Astrocyte (in vitro differentiated cells and primary cell): Measurements from ENCODE around the gene MYO15A. TPM values are rescaled to one million over a fixed set of nuclear protein-coding genes. Genes with fewer than 3 reads are reported as not detected.

Source experiments
- DNase-seq: peaks from one replicate; pipeline ENCODE4 v3.0.0-alpha.2; 2010; ENCODE audit warnings: low read depth
- FAIRE-seq: peaks from 2 replicates; lab custom pipeline; 2011; peaks lifted over from hg19 to GRCh38; lab: Jason Lieb, UNC
- H2AFZ ChIP-seq: 2 replicates; pipeline ENCODE4 v1.6.0; 2012; ENCODE audit warnings: low read depth, low read length, inconsistent platforms
- H3K27ac ChIP-seq: 2 replicates; pipeline ENCODE4 v1.5.1; 2011; ENCODE audit warnings: low read depth, low read length, inconsistent platforms
- H3K27me3 ChIP-seq: 2 replicates; pipeline ENCODE4 v1.6.0; 2011; ENCODE audit warnings: low read length, inconsistent platforms; ENCODE audit not compliant: insufficient read depth
- H3K36me3 ChIP-seq: 2 replicates; pipeline ENCODE4 v1.5.1; 2011; ENCODE audit warnings: low read length, inconsistent platforms; ENCODE audit not compliant: insufficient read depth
- H3K4me1 ChIP-seq: 2 replicates; pipeline ENCODE4 v1.5.1; 2011; ENCODE audit warnings: low read length, inconsistent platforms; ENCODE audit not compliant: insufficient read depth
- H3K4me2 ChIP-seq: 2 replicates; pipeline ENCODE4 v1.6.0; 2012; ENCODE audit warnings: low read length, inconsistent platforms
- H3K4me3 ChIP-seq: 2 replicates; pipeline ENCODE4 v1.5.1; 2011; ENCODE audit warnings: low read depth, mild to moderate bottlenecking, low read length, inconsistent platforms; ENCODE audit not compliant: insufficient read depth
- H3K79me2 ChIP-seq: 2 replicates; pipeline ENCODE4 v1.6.0; 2012; ENCODE audit warnings: mild to moderate bottlenecking, low read length, inconsistent platforms; ENCODE audit not compliant: insufficient read depth
- H3K9ac ChIP-seq: 2 replicates; pipeline ENCODE4 v1.6.0; 2012; ENCODE audit warnings: mild to moderate bottlenecking, low read length, inconsistent platforms
- H3K9me3 ChIP-seq: 2 replicates; pipeline ENCODE4 v1.5.1; 2012; ENCODE audit warnings: low read depth, mild to moderate bottlenecking, low read length, inconsistent platforms; ENCODE audit not compliant: insufficient read depth
- H4K20me1 ChIP-seq: 2 replicates; pipeline ENCODE4 v1.6.0; 2012; ENCODE audit warnings: low read length, inconsistent platforms; ENCODE audit not compliant: insufficient read depth
- H3K27ac Mint-ChIP-seq: one replicate; pipeline ENCODE4 v1.8.0; 2021; ENCODE audit warnings: mild to moderate bottlenecking, mixed read lengths; ENCODE audit not compliant: unreplicated experiment
- H3K27me3 Mint-ChIP-seq: one replicate; pipeline ENCODE4 v1.8.0; 2021; ENCODE audit warnings: low read depth, mixed read lengths; ENCODE audit not compliant: unreplicated experiment
- H3K36me3 Mint-ChIP-seq: one replicate; pipeline ENCODE4 v1.8.0; 2021; ENCODE audit warnings: low read depth, mixed read lengths; ENCODE audit not compliant: unreplicated experiment
- H3K4me1 Mint-ChIP-seq: one replicate; pipeline ENCODE4 v1.8.0; 2021; ENCODE audit warnings: low read depth, mixed read lengths; ENCODE audit not compliant: unreplicated experiment
- H3K4me3 Mint-ChIP-seq: one replicate; pipeline ENCODE4 v1.8.0; 2021; ENCODE audit warnings: mild to moderate bottlenecking, moderate library complexity, mixed read lengths; ENCODE audit not compliant: unreplicated experiment
- H3K9me3 Mint-ChIP-seq: one replicate; pipeline ENCODE4 v1.8.0; 2021; ENCODE audit warnings: mild to moderate bottlenecking, mixed read lengths; ENCODE audit not compliant: unreplicated experiment
- EZH2 ChIP-seq: IDR thresholded peaks from 2 replicates; pipeline ENCODE4 v1.6.1; 2012; ENCODE audit warnings: mild to moderate bottlenecking, low read length, inconsistent platforms; ENCODE audit not compliant: insufficient read depth
- total RNA-seq: library from RNA; stranded (reverse); gene quantifications from 2 replicates; pipeline ENCODE4 v1.2.1, GENCODE V29; 2021
- TF ChIP-seq, protein P1 (sequence below): IDR thresholded peaks from 2 replicates; pipeline ENCODE4 v1.5.1; 2011; ENCODE audit warnings: low read depth, mild to moderate bottlenecking, inconsistent platforms, low read length, moderate library complexity; ENCODE audit not compliant: insufficient read depth

Gene MYO15A
- total RNA-seq, 1 donor from 2014 or later, result 0.32 TPM

DNA sequence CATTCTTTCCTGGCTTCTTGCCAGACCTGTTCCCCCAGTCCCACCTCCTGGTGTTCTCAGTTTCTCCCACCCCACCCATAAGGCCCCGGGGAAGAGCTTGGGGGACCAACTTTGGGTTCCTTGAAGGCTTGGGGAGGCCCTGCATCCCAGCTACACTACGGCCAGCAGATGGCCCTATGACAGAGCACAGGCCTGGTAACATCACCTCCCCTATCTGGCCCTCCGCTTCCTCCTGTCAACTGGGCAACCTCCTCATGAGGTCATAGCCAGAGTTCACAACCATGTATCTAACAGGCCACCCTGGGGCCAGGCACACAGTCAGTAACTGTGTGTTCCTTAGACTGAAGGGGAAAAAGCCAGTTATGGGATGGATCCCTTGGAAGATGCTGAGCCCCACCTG is 31.4 kb downstream of the MYO15A start:
- Histone ChIP-seq H3K27me3 (no peaks in the 10 kb centered on the region), H2AFZ (no peak overlapping the region), H3K4me2 (no peak overlapping the region), H3K4me1 (no peaks in the 10 kb centered on the region), H3K27ac (no peak overlapping the region), H4K20me1 (no peaks in the 10 kb centered on the region), H3K79me2 (no peaks in the 10 kb centered on the region), H3K4me3 (no peak overlapping the region), H3K36me3 (no peaks in the 10 kb centered on the region), H3K9ac (no peak overlapping the region), H3K9me3 (no peaks in the 10 kb centered on the region)
- Mint-ChIP-seq H3K4me1 (no peaks in the 10 kb centered on the region), H3K27me3 (peaks cover 20% of the 10 kb centered on the region), H3K27ac (no peak overlapping the region), H3K9me3 (no peaks in the 10 kb centered on the region), H3K4me3 (no peak overlapping the region), H3K36me3 (peaks cover 5% of the 10 kb centered on the region)
- no peak for FAIRE-seq
- TF ChIP-seq, protein P1, sequence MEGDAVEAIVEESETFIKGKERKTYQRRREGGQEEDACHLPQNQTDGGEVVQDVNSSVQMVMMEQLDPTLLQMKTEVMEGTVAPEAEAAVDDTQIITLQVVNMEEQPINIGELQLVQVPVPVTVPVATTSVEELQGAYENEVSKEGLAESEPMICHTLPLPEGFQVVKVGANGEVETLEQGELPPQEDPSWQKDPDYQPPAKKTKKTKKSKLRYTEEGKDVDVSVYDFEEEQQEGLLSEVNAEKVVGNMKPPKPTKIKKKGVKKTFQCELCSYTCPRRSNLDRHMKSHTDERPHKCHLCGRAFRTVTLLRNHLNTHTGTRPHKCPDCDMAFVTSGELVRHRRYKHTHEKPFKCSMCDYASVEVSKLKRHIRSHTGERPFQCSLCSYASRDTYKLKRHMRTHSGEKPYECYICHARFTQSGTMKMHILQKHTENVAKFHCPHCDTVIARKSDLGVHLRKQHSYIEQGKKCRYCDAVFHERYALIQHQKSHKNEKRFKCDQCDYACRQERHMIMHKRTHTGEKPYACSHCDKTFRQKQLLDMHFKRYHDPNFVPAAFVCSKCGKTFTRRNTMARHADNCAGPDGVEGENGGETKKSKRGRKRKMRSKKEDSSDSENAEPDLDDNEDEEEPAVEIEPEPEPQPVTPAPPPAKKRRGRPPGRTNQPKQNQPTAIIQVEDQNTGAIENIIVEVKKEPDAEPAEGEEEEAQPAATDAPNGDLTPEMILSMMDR, result peak; percentile 24
- no peak for TF ChIP-seq EZH2
- peak; percentile 4 for DNase-seq

DNA sequence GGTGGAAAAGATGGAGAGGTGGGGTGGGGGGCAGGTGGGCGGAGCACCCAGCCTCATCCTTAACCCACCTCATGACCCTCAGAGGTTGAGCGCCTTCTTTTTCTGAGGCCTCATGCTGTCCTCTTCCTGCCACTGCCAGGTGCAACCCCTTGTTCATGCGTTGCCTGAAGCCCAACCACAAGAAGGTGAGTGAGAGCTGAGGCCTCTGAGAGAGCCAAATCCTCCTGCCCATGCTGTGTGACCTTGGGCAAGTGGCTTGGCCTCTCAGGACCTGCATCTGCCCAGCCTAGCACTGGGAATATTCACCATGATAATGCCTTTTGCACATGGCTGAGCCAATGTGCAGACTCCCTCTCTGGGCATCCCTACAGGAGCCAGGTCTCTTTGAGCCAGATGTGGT is 32.1 kb downstream of the MYO15A start:
- H3K4me3 Mint-ChIP-seq, result no peak overlapping the region
- Histone ChIP-seq H3K27me3 (no peaks in the 10 kb centered on the region), H2AFZ (no peak overlapping the region), H3K4me1 (no peaks in the 10 kb centered on the region), H3K36me3 (no peaks in the 10 kb centered on the region), H4K20me1 (no peaks in the 10 kb centered on the region), H3K79me2 (no peaks in the 10 kb centered on the region), H3K27ac (no peak overlapping the region), H3K4me2 (no peak overlapping the region), H3K4me3 (no peak overlapping the region), H3K9me3 (no peaks in the 10 kb centered on the region), H3K9ac (no peak overlapping the region)
- FAIRE-seq (no peak), DNase-seq (no peak)
- H3K27me3 Mint-ChIP-seq, result peaks cover 18% of the 10 kb centered on the region
- no peak overlapping the region for H3K27ac Mint-ChIP-seq
- no peaks in the 10 kb centered on the region for H3K4me1 Mint-ChIP-seq
- H3K9me3 Mint-ChIP-seq, result no peaks in the 10 kb centered on the region
- no peak for TF ChIP-seq EZH2
- TF ChIP-seq, protein P1, result no peak
- peaks cover 5% of the 10 kb centered on the region for H3K36me3 Mint-ChIP-seq

DNA sequence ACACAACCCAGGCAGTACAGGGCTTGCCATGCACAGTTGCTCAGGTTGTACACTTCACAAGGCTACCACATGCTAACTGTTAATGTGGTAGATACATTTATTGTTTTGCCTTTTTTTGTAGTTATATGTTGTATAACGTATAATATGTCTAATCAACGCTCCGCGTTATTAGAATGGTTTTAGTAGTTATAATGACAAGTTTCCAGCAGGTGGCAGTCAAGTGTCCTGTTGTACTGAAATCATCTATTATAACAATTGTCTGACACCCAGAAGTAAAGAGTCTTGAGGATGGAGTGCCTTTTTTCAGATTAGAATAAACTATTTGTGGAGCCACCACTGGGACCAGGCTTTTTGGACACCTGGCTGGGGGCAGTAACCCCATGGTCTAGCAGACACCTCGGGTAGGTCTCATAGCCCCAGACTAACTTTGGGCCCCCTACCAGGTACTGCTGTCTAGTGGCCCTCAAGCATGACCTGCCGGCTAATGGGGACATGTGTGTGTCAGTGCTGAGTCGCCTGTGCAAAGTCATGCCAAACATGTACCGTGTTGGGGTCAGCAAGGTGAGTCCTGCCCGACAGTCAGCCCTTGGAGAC is 32.8 kb downstream of the MYO15A start:
- Histone ChIP-seq H3K4me3 (no peak overlapping the region), H4K20me1 (no peaks in the 10 kb centered on the region), H3K27me3 (no peaks in the 10 kb centered on the region), H3K36me3 (no peaks in the 10 kb centered on the region), H3K9ac (no peak overlapping the region), H3K9me3 (no peaks in the 10 kb centered on the region), H2AFZ (no peak overlapping the region), H3K79me2 (no peaks in the 10 kb centered on the region), H3K4me1 (no peaks in the 10 kb centered on the region), H3K4me2 (no peak overlapping the region), H3K27ac (no peak overlapping the region)
- Mint-ChIP-seq H3K36me3 (no peaks in the 10 kb centered on the region), H3K27me3 (peaks cover 11% of the 10 kb centered on the region), H3K4me1 (no peaks in the 10 kb centered on the region), H3K27ac (no peak overlapping the region), H3K4me3 (no peak overlapping the region), H3K9me3 (no peaks in the 10 kb centered on the region)
- no peak for TF ChIP-seq EZH2
- TF ChIP-seq, protein P1, result peak; percentile 57
- FAIRE-seq (peak; percentile 67), DNase-seq (peak; percentile 26)
